Calu3 (cell line): ENCODE measurements around the gene LFNG. TPM values are rescaled to one million over a fixed set of nuclear protein-coding genes. Genes with fewer than 3 reads are reported as not detected.

Source experiments
- BruUV-seq: library from RNA; stranded (reverse); fragments of 400-500 nt; replicated peaks from 2 replicates; lab custom pipeline; 2021; lab: Mats Ljungman, UMichigan
- CTCF ChIA-PET: fragments of 300-600 bp; sonication (Branson Sonifier 250); formaldehyde crosslinking; loops from one replicate; lab custom pipeline; 2022; ENCODE audit warnings: antibody characterized with exemption; lab: Charles Lee
- DNase-seq: peaks from one replicate; pipeline ENCODE4 v3.0.0; 2022
- H3K27ac Mint-ChIP-seq: one replicate; pipeline ENCODE4 v1.8.0; 2022; ENCODE audit warnings: mixed read lengths; ENCODE audit not compliant: unreplicated experiment
- H3K27me3 Mint-ChIP-seq: one replicate; pipeline ENCODE4 v1.8.0; 2022; ENCODE audit warnings: mixed read lengths; ENCODE audit not compliant: unreplicated experiment
- H3K36me3 Mint-ChIP-seq: one replicate; pipeline ENCODE4 v1.8.0; 2022; ENCODE audit warnings: mild to moderate bottlenecking, moderate library complexity, mixed read lengths; ENCODE audit not compliant: insufficient read depth, unreplicated experiment
- H3K4me1 Mint-ChIP-seq: one replicate; pipeline ENCODE4 v1.8.0; 2022; ENCODE audit warnings: mild to moderate bottlenecking, low read depth, mixed read lengths; ENCODE audit not compliant: unreplicated experiment
- H3K4me3 Mint-ChIP-seq: one replicate; pipeline ENCODE4 v1.8.0; 2022; ENCODE audit warnings: mild to moderate bottlenecking, low read depth, moderate library complexity, mixed read lengths; ENCODE audit not compliant: unreplicated experiment
- H3K9me3 Mint-ChIP-seq: one replicate; pipeline ENCODE4 v1.8.0; 2022; ENCODE audit warnings: low read depth, mixed read lengths; ENCODE audit not compliant: unreplicated experiment
- intact Hi-C: fragments of 100-400 bp; cut with micrococcal nuclease; formaldehyde crosslinking; loops from one replicate; pipeline ENCODE4 v1.10.0; 2022; ENCODE audit not compliant: unreplicated experiment
- total RNA-seq: library from RNA; stranded (reverse); gene quantifications from 2 replicates; pipeline ENCODE4 v1.2.3, GENCODE V29; 2022
- TF ChIP-seq, protein P1 (sequence below): fragments of 200-600 bp; IDR thresholded peaks from one replicate; pipeline ENCODE4 v1.8.0; 2022; ENCODE audit warnings: antibody characterized with exemption; ENCODE audit not compliant: unreplicated experiment

LFNG gene
- total RNA-seq, 1 experiment from 2014 or later = 59.1 TPM

DNA sequence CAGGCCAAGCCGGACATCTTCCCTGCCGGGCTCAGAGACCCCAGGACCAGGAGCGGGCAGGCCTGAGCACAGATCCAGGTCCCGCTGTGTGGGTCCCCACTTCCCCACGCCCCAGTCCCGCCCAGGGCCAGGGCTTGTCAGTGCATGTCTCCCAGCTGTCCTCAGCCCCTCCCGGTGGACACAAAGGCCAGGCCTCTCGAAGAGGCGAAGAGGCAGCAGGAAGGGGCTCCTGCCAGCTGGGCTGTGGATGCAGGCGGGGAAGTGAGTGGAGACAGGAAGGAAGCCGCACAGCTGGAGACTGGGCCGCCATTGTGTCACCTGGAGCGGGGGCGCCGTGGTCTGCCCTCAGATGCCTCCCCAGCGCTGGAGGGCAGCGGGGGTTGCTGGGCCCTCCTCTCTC, 48.2 kb upstream of the LFNG start:
- intact Hi-C loops = no loop called here
- H3K9me3 Mint-ChIP-seq = no peaks in the 10 kb centered on the region
- CTCF ChIA-PET = no interaction called here
- no peak overlapping the region for H3K27ac Mint-ChIP-seq
- BruUV-seq = no TSS peak
- no peak overlapping the region for H3K4me3 Mint-ChIP-seq
- peaks cover 20% of the 10 kb centered on the region for H3K4me1 Mint-ChIP-seq
- TF ChIP-seq, protein P1, sequence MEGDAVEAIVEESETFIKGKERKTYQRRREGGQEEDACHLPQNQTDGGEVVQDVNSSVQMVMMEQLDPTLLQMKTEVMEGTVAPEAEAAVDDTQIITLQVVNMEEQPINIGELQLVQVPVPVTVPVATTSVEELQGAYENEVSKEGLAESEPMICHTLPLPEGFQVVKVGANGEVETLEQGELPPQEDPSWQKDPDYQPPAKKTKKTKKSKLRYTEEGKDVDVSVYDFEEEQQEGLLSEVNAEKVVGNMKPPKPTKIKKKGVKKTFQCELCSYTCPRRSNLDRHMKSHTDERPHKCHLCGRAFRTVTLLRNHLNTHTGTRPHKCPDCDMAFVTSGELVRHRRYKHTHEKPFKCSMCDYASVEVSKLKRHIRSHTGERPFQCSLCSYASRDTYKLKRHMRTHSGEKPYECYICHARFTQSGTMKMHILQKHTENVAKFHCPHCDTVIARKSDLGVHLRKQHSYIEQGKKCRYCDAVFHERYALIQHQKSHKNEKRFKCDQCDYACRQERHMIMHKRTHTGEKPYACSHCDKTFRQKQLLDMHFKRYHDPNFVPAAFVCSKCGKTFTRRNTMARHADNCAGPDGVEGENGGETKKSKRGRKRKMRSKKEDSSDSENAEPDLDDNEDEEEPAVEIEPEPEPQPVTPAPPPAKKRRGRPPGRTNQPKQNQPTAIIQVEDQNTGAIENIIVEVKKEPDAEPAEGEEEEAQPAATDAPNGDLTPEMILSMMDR = no peak
- H3K27me3 Mint-ChIP-seq = peaks cover 24% of the 10 kb centered on the region
- peaks cover 4% of the 10 kb centered on the region for H3K36me3 Mint-ChIP-seq
- DNase-seq = no peak

DNA sequence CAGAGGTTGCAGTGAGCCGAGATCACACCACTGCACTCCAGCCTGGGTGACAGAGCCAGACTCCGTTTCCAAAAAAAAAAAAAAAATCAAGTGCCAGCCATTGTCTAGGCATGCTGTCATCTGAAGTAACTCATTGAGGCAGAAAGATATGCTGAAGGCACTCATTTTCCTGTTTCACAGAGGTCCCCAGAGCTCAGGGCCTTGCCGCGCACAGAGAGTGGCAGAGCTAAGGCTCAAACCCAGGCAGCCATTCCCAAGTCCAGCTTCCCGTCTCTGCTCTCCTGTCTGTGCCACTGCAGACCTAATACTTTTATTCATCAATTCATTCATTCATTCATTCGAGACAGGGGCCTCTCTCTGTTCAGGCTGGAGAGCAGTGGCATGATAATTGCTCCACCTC, 46.8 kb upstream of the LFNG start:
- H3K27me3 Mint-ChIP-seq = peaks cover 36% of the 10 kb centered on the region
- TF ChIP-seq, protein P1 = no peak
- H3K9me3 Mint-ChIP-seq = no peaks in the 10 kb centered on the region
- intact Hi-C loops = no loop called here
- no peak overlapping the region for H3K27ac Mint-ChIP-seq
- CTCF ChIA-PET = interaction anchor here (0.6 to 0.7 kb wide), 3 partner anchors 810 to 1092 kb away, joined by 3 to 4 read pairs (median 3); no protein-coding TSS in a partner anchor
- peaks cover 4% of the 10 kb centered on the region for H3K36me3 Mint-ChIP-seq
- no TSS peak for BruUV-seq
- no peak for DNase-seq
- H3K4me3 Mint-ChIP-seq = no peak overlapping the region
- peaks cover 29% of the 10 kb centered on the region for H3K4me1 Mint-ChIP-seq

DNA sequence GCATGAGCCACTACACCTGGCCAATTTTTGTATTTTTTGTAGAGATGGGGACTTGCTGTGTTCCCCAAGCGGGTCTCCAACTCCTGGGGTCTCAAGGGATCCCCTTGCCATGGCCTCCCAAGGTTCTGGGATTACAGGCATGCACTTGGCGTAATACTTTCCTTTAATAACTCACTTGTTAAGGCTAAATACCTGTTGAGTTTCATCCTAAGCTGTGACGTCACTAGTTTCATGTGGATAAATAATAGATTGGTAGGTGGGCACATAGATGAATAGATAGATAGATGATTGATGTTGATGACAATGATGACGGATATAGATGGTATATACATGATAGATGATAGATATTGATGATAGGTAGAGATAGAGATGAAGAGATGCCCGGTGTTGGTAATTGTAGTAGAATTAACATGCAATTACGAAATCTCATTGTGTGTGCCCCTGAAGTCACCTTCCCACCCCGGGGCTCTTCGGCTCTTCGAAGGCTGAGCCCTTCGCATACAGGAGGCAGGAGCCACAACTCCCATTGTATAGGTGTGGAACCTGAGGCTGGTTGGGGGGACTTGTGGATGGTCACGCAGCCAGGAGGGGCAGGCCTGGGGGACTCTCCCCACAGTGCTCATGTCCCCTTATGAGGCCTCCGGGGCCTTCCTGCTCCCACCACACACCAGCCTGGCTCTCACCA, 45.9 kb upstream of the LFNG start:
- TF ChIP-seq, protein P1 = no peak
- Mint-ChIP-seq H3K27ac (peak overlapping the region; percentile 1), H3K36me3 (peaks cover 4% of the 10 kb centered on the region), H3K27me3 (peaks cover 37% of the 10 kb centered on the region), H3K9me3 (no peaks in the 10 kb centered on the region), H3K4me1 (peaks cover 28% of the 10 kb centered on the region), H3K4me3 (no peak overlapping the region)
- intact Hi-C loops = no loop called here
- CTCF ChIA-PET = no interaction called here
- no TSS peak for BruUV-seq
- no peak for DNase-seq

DNA sequence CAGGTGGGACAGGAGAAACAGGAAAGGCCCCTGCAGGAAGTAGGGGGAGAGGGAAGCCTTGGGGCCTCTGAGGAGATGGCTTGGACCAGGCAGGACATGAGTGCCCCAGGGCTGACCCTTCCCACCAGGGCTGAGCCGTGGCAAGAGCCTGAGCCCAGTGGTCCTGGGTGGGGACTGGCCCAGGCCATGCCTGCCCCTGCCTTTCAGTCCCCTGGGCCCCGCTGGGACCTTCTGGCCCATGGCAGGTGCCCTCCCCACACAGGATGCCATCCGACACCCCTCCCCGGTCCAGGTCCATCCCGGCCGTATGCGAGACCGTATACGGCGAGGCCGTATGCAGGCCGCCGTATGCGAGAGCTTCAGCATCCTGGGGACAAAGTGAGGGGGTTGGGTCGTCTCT, 45.4 kb upstream of the LFNG start:
- intact Hi-C loops = no loop called here
- Mint-ChIP-seq H3K4me3 (no peak overlapping the region), H3K27me3 (peaks cover 39% of the 10 kb centered on the region), H3K9me3 (no peaks in the 10 kb centered on the region), H3K36me3 (no peaks in the 10 kb centered on the region), H3K4me1 (peaks cover 23% of the 10 kb centered on the region), H3K27ac (no peak overlapping the region)
- TF ChIP-seq, protein P1 = no peak
- no TSS peak for BruUV-seq
- CTCF ChIA-PET = no interaction called here
- no peak for DNase-seq
